Aorta (tissue), 5 donors: Measurements from ENCODE around the gene UGT1A6. TPM values are rescaled to one million over a fixed set of nuclear protein-coding genes. Genes with fewer than 3 reads are reported as not detected.

Experiments used
- ATAC-seq: fragments of 200-7000 bp; cut with Tn5 transposase; one replicate; pipeline ENCODE4 v1.9.1; 2022; ENCODE audit warnings: moderate library complexity; ENCODE audit not compliant: low FRiP score
- DNase-seq, 2 donors: peaks; one replicate each; pipeline ENCODE4 v3.0.0-alpha.2; 2020
- H3K27ac ChIP-seq, 2 donors: one replicate each; pipeline ENCODE4 v1.5.1; 2013; ENCODE audit warnings: low read length in 2 of 2, mild to moderate bottlenecking in 2 of 2, moderate library complexity in 2 of 2, control low read depth in 1 of 2, inconsistent platforms in 1 of 2, low read depth in 1 of 2
- H3K27me3 ChIP-seq, 2 donors: one replicate each; pipeline ENCODE4 v1.6.1; 2013; ENCODE audit warnings: control low read depth in 1 of 2, low read length in 1 of 2, mild to moderate bottlenecking in 1 of 2, moderate library complexity in 1 of 2; ENCODE audit not compliant: insufficient read depth in 2 of 2, control insufficient read depth in 1 of 2
- H3K36me3 ChIP-seq, 2 donors: one replicate each; pipeline ENCODE4 v1.6.1; 2013; ENCODE audit warnings: control low read depth in 1 of 2, low read length in 1 of 2, mild to moderate bottlenecking in 1 of 2; ENCODE audit not compliant: insufficient read depth in 2 of 2, control insufficient read depth in 1 of 2
- H3K4me1 ChIP-seq, 2 donors: one replicate each; pipeline ENCODE4 v1.6.1; 2013; ENCODE audit warnings: low read length in 2 of 2, control low read depth in 1 of 2, mild to moderate bottlenecking in 1 of 2, moderate library complexity in 1 of 2; ENCODE audit not compliant: insufficient read depth in 2 of 2, control insufficient read depth in 1 of 2
- H3K4me3 ChIP-seq, 2 donors: one replicate each; pipeline ENCODE4 v1.5.1; 2013; ENCODE audit warnings: low read length in 2 of 2, control low read depth in 1 of 2, mild to moderate bottlenecking in 1 of 2
- H3K9me3 ChIP-seq: one replicate; pipeline ENCODE4 v1.6.1; 2013; ENCODE audit warnings: mild to moderate bottlenecking, low read length; ENCODE audit not compliant: control insufficient read depth
- WGBS, 2 donors: extraction: QIAGEN DNeasy Blood & Tissue Kit; methylation state at CpG; one replicate each; pipeline ENCODE4 v1.1.7; 2013; 5-methylcytosine and 5-hydroxymethylcytosine counted together
- intact Hi-C, 2 donors: fragments of 100-400 bp; cut with DNase I; formaldehyde crosslinking; loops; one replicate each; pipeline versions ENCODE4 v1.14.2 to v1.15.0; 2022
- polyA plus RNA-seq, 2 donors: library from polyadenylated mRNA; stranded (reverse); fragments of 200-250 nt; gene quantifications; one replicate each; pipeline ENCODE4 v1.2.3, GENCODE V29; 2013
- total RNA-seq, 2 donors: library from RNA; stranded (reverse); fragmentation: NEBNext Ultra II Directional; extraction: Animal tissue kit (Norgen Biotek cat#: 25700); gene quantifications; one replicate each; pipeline ENCODE4 v1.2.1, GENCODE V29; 2021
- donor health status: healthy with polysubstance abuse.
- donor health status: Bipolar disorder and iron deficiency.
- donor health status: DM: no; HTN: no; CAD: no.
- donor health status: DM: no; HTN: no; CAD: no.
- donor health status: DM: yes; HTN: yes; CAD: no.

The UGT1A6 gene
- total and polyA plus RNA-seq, 4 donors: 0.33 TPM; not detected in 3

DNA sequence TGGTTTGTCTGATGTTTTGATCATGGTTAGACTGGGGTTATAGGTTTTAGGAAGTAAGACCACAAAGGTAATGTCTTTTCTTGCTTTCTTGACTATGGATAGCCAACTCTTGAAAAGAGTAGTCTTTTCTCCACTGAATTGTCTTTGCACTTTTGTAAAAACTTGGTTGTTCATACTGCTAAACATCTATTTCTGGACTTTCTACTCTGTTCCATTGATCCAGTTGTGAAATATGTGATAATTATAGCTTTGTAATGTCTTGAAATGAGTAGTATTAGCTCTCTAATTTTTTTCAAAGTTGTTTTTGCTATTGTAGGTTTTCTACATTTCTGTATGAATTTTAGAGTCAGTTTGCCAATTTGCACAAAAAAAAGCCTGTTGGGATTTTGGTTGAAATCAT, 34.1 kb upstream of the UGT1A6 start:
- no peak overlapping the region for H3K27ac ChIP-seq
- H3K9me3 ChIP-seq: peaks cover 2% of the 10 kb centered on the region
- no peaks in the 10 kb centered on the region for H3K4me1 ChIP-seq
- ATAC-seq: no peak
- no peak overlapping the region for H3K4me3 ChIP-seq
- intact Hi-C loops: no loop called here
- DNase-seq: no peak
- no peaks in the 10 kb centered on the region for H3K36me3 ChIP-seq
- H3K27me3 ChIP-seq: no peaks in the 10 kb centered on the region

DNA sequence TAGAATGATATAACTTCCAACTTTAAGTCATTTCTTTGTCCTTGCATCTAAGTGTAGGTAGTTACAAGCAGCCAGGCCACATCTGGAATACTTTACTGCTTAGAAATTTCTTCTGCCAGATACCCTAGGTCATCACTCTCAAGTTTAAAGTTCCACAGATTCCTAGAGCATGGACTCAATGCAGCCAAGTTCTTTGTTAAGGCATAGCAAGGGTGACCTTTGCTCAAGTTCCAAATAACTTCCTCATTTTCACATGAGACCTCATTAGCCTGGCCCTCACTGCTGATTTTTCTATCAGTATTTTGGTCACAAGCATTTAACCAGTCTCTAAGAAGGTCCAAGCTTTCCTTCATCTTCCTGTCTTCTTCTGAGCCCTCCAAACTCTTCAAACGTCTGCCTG, 28.8 kb upstream of the UGT1A6 start:
- H3K36me3 ChIP-seq: no peaks in the 10 kb centered on the region
- peaks cover 2% of the 10 kb centered on the region for H3K9me3 ChIP-seq
- H3K27ac ChIP-seq: no peak overlapping the region
- no peaks in the 10 kb centered on the region for H3K27me3 ChIP-seq
- no peak for DNase-seq
- no peak overlapping the region for H3K4me3 ChIP-seq
- intact Hi-C loops: no loop called here
- WGBS, 2 donors: 29 to 37% methylated on average over 1 of the region's 1 CpG
- H3K4me1 ChIP-seq: no peaks in the 10 kb centered on the region
- no peak for ATAC-seq

DNA sequence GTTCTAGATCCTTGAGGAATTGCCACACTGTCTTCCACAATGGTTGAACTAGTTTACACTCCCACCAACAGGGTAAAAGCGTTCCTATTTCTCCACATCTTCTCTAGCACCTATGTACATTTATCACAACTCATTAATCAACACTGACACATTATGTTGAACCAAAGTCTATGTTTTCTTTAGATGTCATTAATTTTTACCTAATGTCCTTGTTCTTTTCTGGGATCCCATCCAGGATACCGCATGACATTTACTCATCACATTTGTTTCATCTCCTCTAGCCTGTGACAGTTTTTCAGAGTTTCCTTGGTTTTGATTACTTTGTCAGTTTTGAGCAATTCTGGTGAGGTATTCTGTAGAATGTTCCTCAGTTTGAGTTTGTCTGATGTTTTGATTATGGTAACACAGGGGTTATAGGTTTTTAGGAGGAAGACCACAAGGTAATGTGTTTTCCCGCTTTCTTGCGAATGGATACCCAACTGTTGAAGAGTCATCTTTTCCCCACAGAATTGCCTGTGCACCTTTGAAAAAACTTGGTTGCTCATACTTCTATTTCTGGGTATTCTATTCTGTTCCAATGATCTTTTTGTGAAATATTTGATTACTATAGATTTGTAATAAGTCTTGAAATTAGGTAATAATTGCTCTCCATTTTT, 24.0 kb upstream of the UGT1A6 start:
- whole genome bisulfite sequencing, 2 donors: 82 to 85% methylated on average over 4 of the region's 4 CpGs
- no peaks in the 10 kb centered on the region for H3K4me1 ChIP-seq
- H3K27me3 ChIP-seq: no peaks in the 10 kb centered on the region
- no peak for DNase-seq
- no peak overlapping the region for H3K27ac ChIP-seq
- ATAC-seq: no peak
- no peaks in the 10 kb centered on the region for H3K36me3 ChIP-seq
- intact Hi-C loops: no loop called here
- no peaks in the 10 kb centered on the region for H3K9me3 ChIP-seq
- no peak overlapping the region for H3K4me3 ChIP-seq

DNA sequence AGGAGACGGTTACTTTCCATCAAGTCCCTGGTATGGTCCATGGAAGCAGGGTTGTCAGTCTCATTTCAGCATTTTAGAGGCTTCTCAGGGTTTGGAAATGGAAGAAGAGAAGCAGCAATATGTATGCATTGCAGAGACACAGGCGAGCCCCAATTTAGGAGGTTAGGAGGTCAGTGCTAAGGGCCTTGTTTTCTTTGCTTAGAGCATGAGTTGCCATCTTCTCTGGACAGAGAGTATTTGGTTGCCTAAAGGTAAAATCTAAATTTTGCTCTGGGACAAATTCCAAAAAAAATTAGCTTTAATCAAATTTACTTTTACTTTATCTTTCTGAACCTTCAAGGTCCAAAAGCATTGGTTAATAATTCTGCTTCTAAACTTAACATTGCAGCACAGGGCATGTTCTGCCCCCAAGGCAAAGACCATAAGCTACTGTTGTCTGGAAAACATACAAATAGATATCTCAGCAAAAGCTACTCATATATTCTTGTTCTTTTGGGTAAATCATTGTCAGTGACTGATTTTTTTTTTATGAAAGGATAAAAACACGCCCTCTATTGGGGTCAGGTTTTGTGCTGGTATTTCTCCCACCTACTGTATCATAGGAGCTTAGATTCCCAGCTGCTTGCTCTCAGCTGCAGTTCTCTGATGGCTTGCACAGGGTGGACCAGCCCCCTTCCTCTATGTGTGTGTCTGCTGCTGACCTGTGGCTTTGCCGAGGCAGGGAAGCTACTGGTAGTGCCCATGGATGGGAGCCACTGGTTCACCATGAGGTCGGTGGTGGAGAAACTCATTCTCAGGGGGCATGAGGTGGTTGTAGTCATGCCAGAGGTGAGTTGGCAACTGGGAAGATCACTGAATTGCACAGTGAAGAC, 21.2 kb upstream of the UGT1A6 start, which contains the start of gene UGT1A9:
UGT1A9 (plus strand) TSS at position 609 of the 872 bp plus-strand sequence; CDS start at position 646, 37 bp downstream.
- Histone ChIP-seq H3K4me1 (no peaks in the 10 kb centered on the region), H3K27ac (no peak within 1 kb of the TSS), H3K27me3 (no peaks in the 10 kb centered on the region), H3K4me3 (no peak within 1 kb of the TSS), H3K9me3 (no peaks in the 10 kb centered on the region), H3K36me3 (no peaks in the 10 kb centered on the region)
- DNase-seq (no peak), ATAC-seq (no peak)
- intact Hi-C loops: no loop called here
- 77 to 81% methylated on average over 5 of the region's 5 CpGs for WGBS, 2 donors

DNA sequence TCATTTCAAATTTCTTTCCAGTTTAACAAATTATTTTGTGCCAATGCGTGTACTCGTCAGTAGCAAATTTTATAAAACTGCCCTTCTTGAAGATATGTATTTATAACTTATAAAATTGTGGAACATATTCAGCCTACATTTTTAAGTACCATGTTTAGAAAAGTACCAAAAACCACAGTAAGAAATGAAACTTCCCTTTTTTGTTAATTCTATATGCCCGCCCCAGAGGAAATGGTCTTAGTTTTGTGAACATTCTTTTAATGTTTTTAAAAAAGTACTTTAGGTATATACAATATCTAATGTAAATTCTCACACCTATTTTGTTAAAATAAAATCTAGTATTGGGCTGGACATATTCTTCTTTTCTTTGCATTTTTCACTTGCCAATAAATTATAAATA, 19.8 kb upstream of the UGT1A6 start:
- Histone ChIP-seq H3K27ac (no peak overlapping the region), H3K9me3 (no peaks in the 10 kb centered on the region), H3K27me3 (no peaks in the 10 kb centered on the region), H3K4me1 (no peaks in the 10 kb centered on the region), H3K4me3 (no peak overlapping the region), H3K36me3 (no peaks in the 10 kb centered on the region)
- intact Hi-C loops: no loop called here
- ATAC-seq (no peak), DNase-seq (no peak)
- WGBS, 2 donors: 70 to 72% methylated on average over 3 of the region's 3 CpGs

DNA sequence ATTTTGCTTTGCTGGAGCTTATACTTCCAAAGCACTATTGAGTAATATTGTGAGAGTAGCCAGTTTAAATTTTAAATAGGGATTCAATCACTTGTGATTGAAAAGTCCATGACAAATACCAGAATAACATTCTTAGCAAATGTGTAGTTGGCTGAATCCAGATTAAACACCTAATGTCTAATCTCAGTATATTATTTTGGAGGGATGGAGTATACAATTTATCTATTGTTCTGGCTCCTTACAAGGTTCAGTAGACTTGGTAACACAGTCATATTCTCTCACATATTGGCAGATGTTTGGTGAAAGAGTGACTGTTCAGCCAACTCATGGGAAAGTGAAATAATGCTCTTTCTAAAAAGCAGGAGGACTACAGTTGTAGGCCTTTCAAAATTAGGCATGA, 18.8 kb upstream of the UGT1A6 start:
- ATAC-seq: no peak
- Histone ChIP-seq H3K27ac (no peak overlapping the region), H3K4me3 (no peak overlapping the region), H3K27me3 (no peaks in the 10 kb centered on the region), H3K9me3 (no peaks in the 10 kb centered on the region), H3K4me1 (no peaks in the 10 kb centered on the region), H3K36me3 (no peaks in the 10 kb centered on the region)
- intact Hi-C loops: no loop called here
- no peak for DNase-seq

DNA sequence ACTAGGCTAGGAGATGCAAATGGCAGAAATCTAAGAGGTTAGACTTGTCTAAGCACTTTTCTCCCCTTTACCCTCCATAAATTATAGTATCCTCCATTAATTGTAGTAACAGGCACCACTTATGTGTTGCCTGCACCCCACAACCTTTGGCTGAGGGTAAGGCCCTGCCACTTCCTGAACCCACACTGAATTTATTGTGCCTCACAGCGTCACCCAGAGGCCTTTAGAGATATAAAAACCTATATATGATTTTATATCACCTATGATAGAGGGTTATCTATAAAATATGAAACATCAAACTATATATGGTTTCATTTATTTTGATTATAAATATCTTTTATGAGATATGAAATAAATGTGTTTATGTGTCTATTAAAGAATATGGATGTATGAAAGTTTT, 18.4 kb upstream of the UGT1A6 start:
- H3K4me3 ChIP-seq: no peak overlapping the region
- DNase-seq (no peak), ATAC-seq (no peak)
- H3K27me3 ChIP-seq: no peaks in the 10 kb centered on the region
- intact Hi-C loops: no loop called here
- 40 to 42% methylated on average over 1 of the region's 1 CpG for WGBS, 2 donors
- H3K27ac ChIP-seq: no peak overlapping the region
- H3K9me3 ChIP-seq: no peaks in the 10 kb centered on the region
- H3K4me1 ChIP-seq: no peaks in the 10 kb centered on the region
- no peaks in the 10 kb centered on the region for H3K36me3 ChIP-seq

DNA sequence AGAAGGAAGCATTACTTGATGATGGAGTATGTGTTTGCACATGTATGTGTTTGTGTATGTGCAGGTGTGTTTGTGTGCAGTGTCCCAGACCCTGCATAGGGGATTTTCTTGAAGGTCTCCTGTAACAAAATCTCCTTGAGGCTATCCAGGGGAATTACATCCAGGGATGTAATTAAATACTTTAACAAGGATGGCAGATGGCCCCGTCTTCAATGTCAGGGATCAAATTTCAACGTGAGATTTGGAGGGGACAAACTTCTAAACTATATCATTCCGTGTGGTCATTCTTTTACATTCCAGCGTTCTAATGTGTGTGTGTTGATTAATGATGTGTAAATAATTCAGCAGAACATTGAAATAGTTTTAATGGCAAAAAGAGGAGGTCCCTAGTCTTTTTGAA, 17.7 kb upstream of the UGT1A6 start:
- ATAC-seq: no peak
- 16 to 23% methylated on average over 4 of the region's 4 CpGs for WGBS, 2 donors

DNA sequence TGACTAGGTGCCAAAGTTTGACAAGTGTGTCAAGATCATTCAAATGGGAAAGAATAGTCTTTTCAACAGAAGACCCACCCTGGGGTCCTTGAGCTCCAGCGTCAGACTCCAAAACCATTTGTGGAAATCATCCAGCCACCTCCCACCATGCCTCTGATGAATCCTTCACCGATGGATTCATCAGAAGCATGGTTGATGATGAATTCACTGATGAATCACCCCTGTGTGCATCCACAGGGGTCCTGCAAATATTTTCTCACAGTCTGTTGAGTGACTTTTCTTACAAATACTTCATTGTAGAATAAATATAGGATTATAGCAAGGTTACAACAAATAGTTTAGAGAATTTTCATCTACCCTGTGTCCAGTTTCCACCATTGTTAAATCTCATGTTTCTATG, 16.6 kb upstream of the UGT1A6 start:
- WGBS, 2 donors: 80 to 85% methylated on average over 2 of the region's 2 CpGs
- DNase-seq (no peak), ATAC-seq (no peak)
- no peaks in the 10 kb centered on the region for H3K36me3 ChIP-seq
- no peaks in the 10 kb centered on the region for H3K4me1 ChIP-seq
- intact Hi-C loops: no loop called here
- no peak overlapping the region for H3K27ac ChIP-seq
- H3K9me3 ChIP-seq: no peaks in the 10 kb centered on the region
- H3K4me3 ChIP-seq: no peak overlapping the region
- H3K27me3 ChIP-seq: no peaks in the 10 kb centered on the region

More for the DNA sequence above, 17.7 kb upstream of the UGT1A6 start:
- no peaks in the 10 kb centered on the region for H3K36me3 ChIP-seq
- no peaks in the 10 kb centered on the region for H3K9me3 ChIP-seq
- H3K27ac ChIP-seq: no peak overlapping the region
- no peaks in the 10 kb centered on the region for H3K4me1 ChIP-seq
- H3K4me3 ChIP-seq: no peak overlapping the region
- DNase-seq: no peak
- H3K27me3 ChIP-seq: no peaks in the 10 kb centered on the region
- intact Hi-C loops: no loop called here
